ENCODE results near the gene ITPR3. TPM values are rescaled to one million over a fixed set of nuclear protein-coding genes. Genes with fewer than 3 reads are reported as not detected.

The ITPR3 gene
- total RNA-seq, 2 experiments from 2014 or later = 56.6 to 83.5 TPM

GRCh38 chr6:33677689-33678088 lies 56.6 kb downstream of the ITPR3 start:
- intact Hi-C loops (cut with micrococcal nuclease; ENCODE audit: unreplicated experiment) = no loop called here
- POLR2A ChIA-PET = no interaction called here

GRCh38 chr6:33678233-33678931 lies 57.3 kb downstream of the ITPR3 start:
- intact Hi-C loops (cut with micrococcal nuclease; ENCODE audit: unreplicated experiment) = no loop called here
- H3K36me3 ChIP-seq (ENCODE audit: insufficient read depth, low read length) = peaks cover 97% of the 10 kb centered on the region
- no TSS peak for BruUV-seq (replicated peaks)
- POLR2A ChIA-PET = no interaction called here
- H3K9me3 ChIP-seq (ENCODE audit: low read length) = no peaks in the 10 kb centered on the region
- H2AFZ ChIP-seq (ENCODE audit: low read length) = no peak overlapping the region
- no peaks in the 10 kb centered on the region for H4K20me1 ChIP-seq (ENCODE audit: insufficient read depth, low read length)
- H3K79me2 ChIP-seq (ENCODE audit: insufficient read depth, low read depth, low read length) = no peaks in the 10 kb centered on the region
- H3K4me1 ChIP-seq (ENCODE audit: insufficient read depth, low read length, poor library complexity, severe bottlenecking) = no peaks in the 10 kb centered on the region
- no peak overlapping the region for H3K4me2 ChIP-seq (ENCODE audit: low read length)
- H3K4me3 ChIP-seq (ENCODE audit: low read depth, low read length, poor library complexity, severe bottlenecking) = no peak overlapping the region
- H3K9me2 ChIP-seq (ENCODE audit: insufficient read depth, low read length) = no peaks in the 10 kb centered on the region
- TF ChIP-seq CTCF (conservative IDR thresholded peaks at IDR 0.05; ENCODE audit: low read length) (no peak), EZH2phosphoT487 (IDR thresholded peaks at IDR 0.05; ENCODE audit: borderline replicate concordance, low read depth, low read length) (no peak)
- no peak for DNase-seq (ENCODE audit: low spot score)
- H3K27ac ChIP-seq (ENCODE audit: low read depth, low read length, poor library complexity, severe bottlenecking) = no peak overlapping the region
- CTCF ChIA-PET (ENCODE audit: unreplicated experiment) = no interaction called here

More at GRCh38 chr6:33677689-33678088, 56.6 kb downstream of the ITPR3 start:
- no peaks in the 10 kb centered on the region for H3K9me3 ChIP-seq (ENCODE audit: low read length)
- no peaks in the 10 kb centered on the region for H3K4me1 ChIP-seq (ENCODE audit: insufficient read depth, low read length, poor library complexity, severe bottlenecking)
- H2AFZ ChIP-seq (ENCODE audit: low read length) = no peak overlapping the region
- TF ChIP-seq EZH2phosphoT487 (IDR thresholded peaks at IDR 0.05; ENCODE audit: borderline replicate concordance, low read depth, low read length) (no peak), CTCF (conservative IDR thresholded peaks at IDR 0.05; ENCODE audit: low read length) (no peak)
- no peaks in the 10 kb centered on the region for H3K9me2 ChIP-seq (ENCODE audit: insufficient read depth, low read length)
- peaks cover 97% of the 10 kb centered on the region for H3K36me3 ChIP-seq (ENCODE audit: insufficient read depth, low read length)
- CTCF ChIA-PET (ENCODE audit: unreplicated experiment) = no interaction called here
- H3K27ac ChIP-seq (ENCODE audit: low read depth, low read length, poor library complexity, severe bottlenecking) = no peak overlapping the region
- H3K4me3 ChIP-seq (ENCODE audit: low read depth, low read length, poor library complexity, severe bottlenecking) = no peak overlapping the region
- H3K4me2 ChIP-seq (ENCODE audit: low read length) = no peak overlapping the region
- DNase-seq (ENCODE audit: low spot score) = no peak
- H3K79me2 ChIP-seq (ENCODE audit: insufficient read depth, low read depth, low read length) = no peaks in the 10 kb centered on the region
- no peaks in the 10 kb centered on the region for H4K20me1 ChIP-seq (ENCODE audit: insufficient read depth, low read length)
- no TSS peak for BruUV-seq (replicated peaks)

GRCh38 chr6:33678932-33679490 lies 57.9 kb downstream of the ITPR3 start:
- Histone ChIP-seq H3K79me2 (ENCODE audit: insufficient read depth, low read depth, low read length) (no peaks in the 10 kb centered on the region), H3K9me3 (ENCODE audit: low read length) (no peaks in the 10 kb centered on the region), H2AFZ (ENCODE audit: low read length) (no peak overlapping the region), H3K4me3 (ENCODE audit: low read depth, low read length, poor library complexity, severe bottlenecking) (no peak overlapping the region), H3K9me2 (ENCODE audit: insufficient read depth, low read length) (no peaks in the 10 kb centered on the region), H3K27ac (ENCODE audit: low read depth, low read length, poor library complexity, severe bottlenecking) (no peak overlapping the region), H3K36me3 (ENCODE audit: insufficient read depth, low read length) (peaks cover 97% of the 10 kb centered on the region), H3K4me1 (ENCODE audit: insufficient read depth, low read length, poor library complexity, severe bottlenecking) (no peaks in the 10 kb centered on the region), H3K4me2 (ENCODE audit: low read length) (no peak overlapping the region), H4K20me1 (ENCODE audit: insufficient read depth, low read length) (no peaks in the 10 kb centered on the region)
- ChIA-PET POLR2A (no interaction called here), CTCF (ENCODE audit: unreplicated experiment) (no interaction called here)
- TF ChIP-seq EZH2phosphoT487 (IDR thresholded peaks at IDR 0.05; ENCODE audit: borderline replicate concordance, low read depth, low read length) = no peak
- no peak for TF ChIP-seq CTCF (conservative IDR thresholded peaks at IDR 0.05; ENCODE audit: low read length)
- DNase-seq (ENCODE audit: low spot score) = no peak
- BruUV-seq (replicated peaks) = no TSS peak
- intact Hi-C loops (cut with micrococcal nuclease; ENCODE audit: unreplicated experiment) = no loop called here
